ENCODE results near the gene GRM4.

DNA sequence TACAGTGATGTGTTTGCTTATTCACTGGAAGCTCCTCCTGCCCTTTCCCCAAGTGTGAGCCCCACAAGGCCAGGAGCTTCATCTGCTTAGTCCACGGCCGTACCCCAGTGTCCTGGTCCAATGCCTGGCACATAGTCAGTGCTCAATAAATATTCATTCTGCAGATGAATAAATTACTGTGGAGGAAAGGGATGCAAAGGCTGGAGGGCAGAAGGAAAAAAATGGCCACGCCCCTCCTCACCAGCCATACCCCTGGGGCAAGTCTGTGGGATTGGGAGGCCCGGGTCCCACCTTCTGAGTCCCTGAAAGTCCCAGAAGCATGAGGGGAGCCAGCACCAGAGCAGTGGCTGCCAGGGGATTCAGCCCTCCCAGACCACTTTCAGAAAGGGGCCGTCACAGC, 65.5 kb downstream of the GRM4 start:
- TF ChIP-seq, protein P1, sequence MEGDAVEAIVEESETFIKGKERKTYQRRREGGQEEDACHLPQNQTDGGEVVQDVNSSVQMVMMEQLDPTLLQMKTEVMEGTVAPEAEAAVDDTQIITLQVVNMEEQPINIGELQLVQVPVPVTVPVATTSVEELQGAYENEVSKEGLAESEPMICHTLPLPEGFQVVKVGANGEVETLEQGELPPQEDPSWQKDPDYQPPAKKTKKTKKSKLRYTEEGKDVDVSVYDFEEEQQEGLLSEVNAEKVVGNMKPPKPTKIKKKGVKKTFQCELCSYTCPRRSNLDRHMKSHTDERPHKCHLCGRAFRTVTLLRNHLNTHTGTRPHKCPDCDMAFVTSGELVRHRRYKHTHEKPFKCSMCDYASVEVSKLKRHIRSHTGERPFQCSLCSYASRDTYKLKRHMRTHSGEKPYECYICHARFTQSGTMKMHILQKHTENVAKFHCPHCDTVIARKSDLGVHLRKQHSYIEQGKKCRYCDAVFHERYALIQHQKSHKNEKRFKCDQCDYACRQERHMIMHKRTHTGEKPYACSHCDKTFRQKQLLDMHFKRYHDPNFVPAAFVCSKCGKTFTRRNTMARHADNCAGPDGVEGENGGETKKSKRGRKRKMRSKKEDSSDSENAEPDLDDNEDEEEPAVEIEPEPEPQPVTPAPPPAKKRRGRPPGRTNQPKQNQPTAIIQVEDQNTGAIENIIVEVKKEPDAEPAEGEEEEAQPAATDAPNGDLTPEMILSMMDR (conservative IDR thresholded peaks at IDR 0.05; ENCODE audit: low read depth, low read length) = no peak
- TF ChIP-seq EZH2 (IDR thresholded peaks at IDR 0.05; ENCODE audit: low read length, unreplicated experiment) (no peak), EZH2phosphoT487 (IDR thresholded peaks at IDR 0.05; ENCODE audit: borderline replicate concordance, low read length) (no peak)
